Measurements from ENCODE around the gene DCHS1.

DNA sequence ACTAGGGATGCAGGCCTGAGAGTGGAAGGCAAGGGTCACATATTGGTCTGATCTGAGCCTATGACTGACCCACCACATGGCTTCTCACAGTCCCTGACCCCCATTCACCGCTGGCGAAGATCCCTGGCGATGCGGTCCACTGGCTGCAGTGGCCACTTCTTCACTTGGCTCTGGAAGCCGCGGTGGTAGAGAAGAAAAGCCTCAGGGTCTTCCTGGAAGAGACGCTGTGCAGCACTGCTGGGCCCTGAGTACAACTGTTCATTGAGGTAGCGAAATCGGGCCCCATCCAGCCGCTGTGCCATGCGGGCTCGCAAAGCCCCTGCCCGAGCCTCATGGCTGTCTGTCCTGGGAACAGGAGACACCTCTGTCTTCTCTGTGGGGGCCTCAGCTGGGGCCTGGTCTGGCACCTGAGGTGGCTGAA, 54.6 kb downstream of the DCHS1 start:
- TF ChIP-seq, protein P1, sequence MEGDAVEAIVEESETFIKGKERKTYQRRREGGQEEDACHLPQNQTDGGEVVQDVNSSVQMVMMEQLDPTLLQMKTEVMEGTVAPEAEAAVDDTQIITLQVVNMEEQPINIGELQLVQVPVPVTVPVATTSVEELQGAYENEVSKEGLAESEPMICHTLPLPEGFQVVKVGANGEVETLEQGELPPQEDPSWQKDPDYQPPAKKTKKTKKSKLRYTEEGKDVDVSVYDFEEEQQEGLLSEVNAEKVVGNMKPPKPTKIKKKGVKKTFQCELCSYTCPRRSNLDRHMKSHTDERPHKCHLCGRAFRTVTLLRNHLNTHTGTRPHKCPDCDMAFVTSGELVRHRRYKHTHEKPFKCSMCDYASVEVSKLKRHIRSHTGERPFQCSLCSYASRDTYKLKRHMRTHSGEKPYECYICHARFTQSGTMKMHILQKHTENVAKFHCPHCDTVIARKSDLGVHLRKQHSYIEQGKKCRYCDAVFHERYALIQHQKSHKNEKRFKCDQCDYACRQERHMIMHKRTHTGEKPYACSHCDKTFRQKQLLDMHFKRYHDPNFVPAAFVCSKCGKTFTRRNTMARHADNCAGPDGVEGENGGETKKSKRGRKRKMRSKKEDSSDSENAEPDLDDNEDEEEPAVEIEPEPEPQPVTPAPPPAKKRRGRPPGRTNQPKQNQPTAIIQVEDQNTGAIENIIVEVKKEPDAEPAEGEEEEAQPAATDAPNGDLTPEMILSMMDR (IDR thresholded peaks at IDR 0.05 in 8 of 11, conservative IDR thresholded peaks at IDR 0.05 in 3 of 11): no peak
- no peak for TF ChIP-seq POLR2A (IDR thresholded peaks at IDR 0.05)

All from spleen (tissue), 7 donors.